Testis (tissue), 2 donors: ENCODE measurements around the gene SPC25.

Source experiments
- POLR2A ChIP-seq: fragments of 450-650 bp; IDR thresholded peaks from one replicate; pipeline ENCODE4 v1.6.1; 2017; ENCODE audit warnings: antibody characterized with exemption, mild to moderate bottlenecking, moderate library complexity
- TF ChIP-seq, protein P1 (sequence below), 3 experiments: fragments of 450-650 bp in 2 of 3; fragments of 200-600 bp in 1 of 3; sonication (generic) in 1 of 3; IDR thresholded peaks; one replicate each; pipeline ENCODE4 v1.5.1; 2016 to 2019; ENCODE audit warnings: antibody characterized with exemption in 3 of 3, mild to moderate bottlenecking in 2 of 3, moderate library complexity in 1 of 3

DNA sequence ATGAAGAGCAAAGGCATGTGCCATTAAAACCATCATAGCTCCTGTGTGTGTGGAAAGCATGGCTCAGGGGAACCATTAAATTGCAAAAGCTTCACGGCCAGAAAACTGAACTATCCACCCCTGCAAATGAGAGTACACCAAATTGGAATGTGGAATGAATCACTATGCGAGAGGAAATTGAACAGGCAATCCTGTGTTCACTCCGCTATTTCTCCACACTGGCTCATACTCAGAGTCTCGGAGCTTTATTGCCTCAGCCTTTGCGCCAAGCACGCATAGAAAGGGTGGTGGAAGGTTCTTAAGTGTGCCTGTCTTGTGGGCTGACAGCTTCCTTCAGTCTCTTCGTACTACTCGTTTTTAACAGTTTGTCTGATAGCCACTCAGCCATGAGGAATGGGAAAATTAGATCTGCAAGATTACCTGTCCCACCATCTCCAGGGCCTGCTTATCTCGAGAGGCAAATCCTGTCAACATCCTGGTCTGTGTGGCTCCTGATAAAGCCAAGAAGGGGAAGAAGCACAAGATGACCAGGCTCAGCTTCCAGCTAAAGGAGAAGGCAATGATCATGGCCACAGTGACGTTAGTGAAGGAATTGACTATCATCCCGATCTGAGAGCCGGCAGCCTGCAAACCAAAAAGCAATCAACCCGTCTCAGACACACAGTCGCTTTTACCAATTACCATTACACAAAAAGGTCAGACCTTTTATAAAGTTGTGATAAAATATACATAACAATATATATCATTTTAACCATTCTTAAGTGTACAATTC is 45.8 kb upstream of the SPC25 start:
- no peak for TF ChIP-seq POLR2A
- TF ChIP-seq, protein P1, sequence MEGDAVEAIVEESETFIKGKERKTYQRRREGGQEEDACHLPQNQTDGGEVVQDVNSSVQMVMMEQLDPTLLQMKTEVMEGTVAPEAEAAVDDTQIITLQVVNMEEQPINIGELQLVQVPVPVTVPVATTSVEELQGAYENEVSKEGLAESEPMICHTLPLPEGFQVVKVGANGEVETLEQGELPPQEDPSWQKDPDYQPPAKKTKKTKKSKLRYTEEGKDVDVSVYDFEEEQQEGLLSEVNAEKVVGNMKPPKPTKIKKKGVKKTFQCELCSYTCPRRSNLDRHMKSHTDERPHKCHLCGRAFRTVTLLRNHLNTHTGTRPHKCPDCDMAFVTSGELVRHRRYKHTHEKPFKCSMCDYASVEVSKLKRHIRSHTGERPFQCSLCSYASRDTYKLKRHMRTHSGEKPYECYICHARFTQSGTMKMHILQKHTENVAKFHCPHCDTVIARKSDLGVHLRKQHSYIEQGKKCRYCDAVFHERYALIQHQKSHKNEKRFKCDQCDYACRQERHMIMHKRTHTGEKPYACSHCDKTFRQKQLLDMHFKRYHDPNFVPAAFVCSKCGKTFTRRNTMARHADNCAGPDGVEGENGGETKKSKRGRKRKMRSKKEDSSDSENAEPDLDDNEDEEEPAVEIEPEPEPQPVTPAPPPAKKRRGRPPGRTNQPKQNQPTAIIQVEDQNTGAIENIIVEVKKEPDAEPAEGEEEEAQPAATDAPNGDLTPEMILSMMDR (IDR thresholded peaks at IDR 0.05), result no peak
